HG02763 (cell line): ENCODE measurements around the gene HACL1.

Experiments used
- ATAC-seq: cut with Tn5 transposase; IDR thresholded peaks from one replicate; pipeline ENCODE4 v1.9.1; 2021; ENCODE audit warnings: mild to moderate bottlenecking, moderate library complexity; ENCODE audit not compliant: unreplicated experiment

Gene HACL1

DNA sequence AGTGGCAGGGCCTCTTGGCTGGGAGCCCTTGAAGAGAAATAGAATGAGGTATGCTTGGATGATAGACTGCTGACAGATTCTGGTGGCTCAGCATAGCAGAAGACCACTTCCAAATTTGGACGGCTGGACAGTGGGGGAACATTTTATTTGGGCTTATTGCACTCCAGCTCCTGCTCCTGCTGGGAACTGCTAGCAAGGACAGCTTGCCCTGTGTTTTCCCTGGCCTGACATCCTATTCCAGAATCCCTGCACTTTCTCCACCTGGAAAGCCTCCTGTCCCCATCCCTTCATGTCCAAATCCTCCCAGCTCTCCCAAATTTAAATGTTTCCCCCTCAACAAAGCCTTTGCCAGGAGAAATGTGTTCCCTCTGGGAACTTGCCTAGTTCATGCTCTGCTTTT is 70.0 kb downstream of the HACL1 start:
- no peak for ATAC-seq

GRCh38 chr3:15528854-15529537 is 72.4 kb downstream of the HACL1 start:
- no peak for ATAC-seq

DNA sequence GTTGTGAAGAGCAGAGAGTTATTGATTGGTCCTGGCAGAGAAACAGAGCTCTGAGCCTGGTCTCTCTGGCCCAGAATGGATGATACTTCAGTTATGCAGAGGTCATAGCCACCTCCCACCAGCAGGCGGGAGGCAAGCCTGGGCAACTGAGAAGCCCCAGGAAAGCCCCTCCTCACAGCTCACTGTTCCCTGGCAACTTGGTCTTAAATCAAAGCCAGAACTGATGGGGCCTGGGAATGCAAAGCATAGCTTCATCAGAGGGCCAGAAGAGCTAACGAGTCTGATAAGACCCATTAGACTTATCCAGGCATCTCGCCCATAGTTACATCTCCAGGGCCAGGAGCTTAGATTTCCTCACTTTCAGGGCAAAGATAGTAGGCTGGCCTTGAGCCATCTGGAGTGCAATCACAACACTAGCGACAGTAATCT is 74.3 kb downstream of the HACL1 start:
- no peak for ATAC-seq

DNA sequence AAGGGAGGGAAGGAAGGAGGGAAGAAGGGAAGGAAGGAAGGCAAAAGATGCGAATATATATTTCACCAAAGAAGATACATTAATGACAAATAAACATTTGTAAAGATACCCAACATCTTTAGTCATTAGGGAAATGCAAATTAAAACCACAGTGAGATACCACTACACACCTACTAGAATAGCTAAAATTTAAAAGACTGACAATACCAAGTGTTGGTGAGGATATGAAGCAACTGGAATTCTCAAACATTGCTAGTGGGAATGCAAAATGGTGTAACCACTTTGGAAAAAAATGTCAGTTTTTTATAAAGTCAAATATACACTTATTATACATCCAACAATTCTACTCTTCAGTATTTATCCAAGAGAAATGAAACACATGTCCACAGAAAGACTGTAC is 75.6 kb downstream of the HACL1 start:
- ATAC-seq: no peak

DNA sequence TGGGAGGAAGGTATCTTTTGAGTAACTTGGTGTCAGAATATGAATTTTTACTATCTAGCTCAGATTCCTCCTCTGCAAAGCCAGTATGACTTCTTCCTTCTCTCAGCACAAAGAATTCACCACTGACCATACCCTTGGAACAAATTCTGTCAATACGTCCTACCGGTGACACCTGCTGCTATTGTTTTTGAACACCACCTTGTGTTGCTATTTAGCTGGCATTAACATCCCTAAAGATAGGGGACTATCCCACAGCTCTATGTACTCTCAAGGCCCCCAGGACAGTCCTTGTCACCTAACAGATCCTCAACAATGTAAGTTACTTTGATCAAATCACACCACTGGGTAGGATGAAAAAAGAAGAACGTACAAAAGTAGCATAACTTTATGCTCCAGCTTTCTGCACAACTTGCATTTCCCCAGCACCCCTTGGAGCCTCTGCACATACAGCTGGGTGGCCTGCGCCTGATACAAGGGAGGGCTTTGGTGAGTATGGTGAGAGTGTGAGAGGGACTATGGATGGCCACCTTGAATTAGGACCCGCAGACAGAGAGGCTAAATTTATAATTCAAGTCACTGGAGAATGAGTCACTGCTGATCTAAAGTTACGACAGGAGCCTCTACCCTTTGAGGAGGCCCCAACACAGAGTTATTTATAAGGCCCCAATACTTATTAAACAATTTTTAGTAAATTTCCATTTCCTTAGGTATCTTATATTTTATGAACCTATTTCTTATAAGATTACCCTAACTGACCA is 77.5 kb downstream of the HACL1 start:
- no peak for ATAC-seq

DNA sequence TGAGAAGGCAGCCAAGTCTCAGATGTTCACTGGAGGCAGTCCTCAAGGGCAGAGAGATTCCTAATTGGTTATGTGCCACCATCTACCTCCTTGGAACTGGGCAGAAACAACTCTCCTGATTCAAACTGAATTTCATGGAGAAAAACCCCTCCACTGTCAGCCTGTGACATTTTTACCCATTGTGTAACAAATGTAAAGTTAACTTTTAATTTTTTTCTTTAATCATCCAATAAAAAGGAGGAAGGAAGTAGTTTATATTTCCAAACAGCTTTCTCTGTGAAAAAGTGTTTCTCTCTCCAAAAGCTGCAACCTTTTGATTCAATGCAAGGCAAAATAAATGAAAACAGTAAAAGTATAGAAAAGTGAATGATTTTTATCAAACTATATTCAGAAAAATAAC is 79.4 kb downstream of the HACL1 start:
- ATAC-seq: no peak

DNA sequence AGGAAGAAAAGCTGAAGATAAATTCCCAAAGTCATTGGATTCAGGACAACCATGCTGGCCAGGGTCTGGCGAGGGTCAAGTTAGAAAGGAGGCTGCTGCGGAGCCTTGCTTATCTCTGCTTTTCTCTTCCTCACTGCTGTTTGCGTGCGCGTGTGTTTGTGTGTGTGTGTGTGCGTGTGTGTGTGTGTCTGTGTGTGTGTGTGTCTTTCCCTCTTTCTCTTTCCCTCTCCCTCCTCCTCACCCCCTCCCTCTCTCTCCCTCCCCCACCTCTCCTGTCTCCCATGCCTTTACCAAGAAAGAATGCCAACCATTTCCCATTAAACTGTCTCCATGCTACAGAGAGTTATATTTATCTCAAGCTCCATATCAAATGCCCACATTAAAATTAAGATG is 79.8 kb downstream of the HACL1 start, which contains the start of gene COLQ:
Gene COLQ, minus strand, starts transcription at position 134 of the 393 bp plus-strand sequence. Its CDS starts 81 bp downstream, at position 53.
- ATAC-seq: no peak

GRCh38 chr3:15520804-15521572 is 80.4 kb downstream of the HACL1 start:
- no peak for ATAC-seq

- ATAC-seq: no peak
Observed at GRCh38 chr3:15520185-15520584, 81.2 kb downstream of the HACL1 start.

DNA sequence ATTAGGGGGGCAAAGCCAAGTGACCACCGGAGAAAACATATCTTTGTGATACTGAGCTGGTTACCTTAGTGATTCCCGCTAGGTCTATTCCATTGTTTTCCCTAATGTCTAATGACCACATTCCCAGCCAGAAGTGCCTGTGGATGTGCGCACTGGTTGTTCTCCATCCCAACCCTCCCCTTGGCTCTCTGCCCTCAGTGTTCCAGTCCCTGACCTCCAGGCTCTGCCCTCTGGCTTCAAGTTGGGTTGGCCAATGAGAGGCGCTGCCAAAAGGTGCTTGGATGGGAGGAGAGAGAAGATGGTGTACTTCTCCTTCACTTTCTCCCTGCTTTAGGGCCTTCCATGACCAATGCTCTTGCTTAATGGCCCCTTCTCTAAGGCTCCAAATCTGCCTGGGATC is 82.3 kb downstream of the HACL1 start:
- ATAC-seq: no peak

DNA sequence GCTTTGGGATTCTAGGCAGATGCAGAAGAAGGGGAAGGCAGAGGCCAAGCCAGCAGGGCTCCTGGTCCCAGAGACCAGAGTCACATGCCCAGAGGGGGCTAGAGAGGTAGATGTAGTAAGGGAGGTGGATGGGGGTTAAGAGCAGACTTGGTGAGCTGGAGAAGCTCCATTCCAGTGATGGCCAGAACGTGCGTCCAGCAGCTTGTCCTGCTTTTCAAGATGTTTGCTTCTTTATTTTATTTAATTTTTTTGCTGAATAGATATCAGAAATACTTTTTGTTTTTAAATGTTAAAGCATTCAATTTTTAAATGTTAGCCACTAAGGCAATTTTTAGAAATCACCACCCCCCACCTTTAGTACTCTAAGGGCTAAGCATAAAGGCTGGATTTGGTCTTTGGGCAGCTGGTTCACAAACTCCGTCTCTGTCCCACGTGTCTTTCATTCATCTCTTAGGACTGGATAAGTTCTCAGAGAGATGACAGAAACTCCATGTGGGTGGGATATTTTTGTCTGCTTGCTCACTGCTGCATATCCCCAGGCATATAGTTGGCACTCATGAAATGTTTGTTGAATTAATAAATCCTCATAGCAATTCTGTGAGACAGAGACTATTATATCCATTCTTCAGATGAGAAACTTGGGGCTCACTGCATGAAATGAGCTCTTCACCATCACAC is 86.6 kb downstream of the HACL1 start:
- ATAC-seq: no peak

DNA sequence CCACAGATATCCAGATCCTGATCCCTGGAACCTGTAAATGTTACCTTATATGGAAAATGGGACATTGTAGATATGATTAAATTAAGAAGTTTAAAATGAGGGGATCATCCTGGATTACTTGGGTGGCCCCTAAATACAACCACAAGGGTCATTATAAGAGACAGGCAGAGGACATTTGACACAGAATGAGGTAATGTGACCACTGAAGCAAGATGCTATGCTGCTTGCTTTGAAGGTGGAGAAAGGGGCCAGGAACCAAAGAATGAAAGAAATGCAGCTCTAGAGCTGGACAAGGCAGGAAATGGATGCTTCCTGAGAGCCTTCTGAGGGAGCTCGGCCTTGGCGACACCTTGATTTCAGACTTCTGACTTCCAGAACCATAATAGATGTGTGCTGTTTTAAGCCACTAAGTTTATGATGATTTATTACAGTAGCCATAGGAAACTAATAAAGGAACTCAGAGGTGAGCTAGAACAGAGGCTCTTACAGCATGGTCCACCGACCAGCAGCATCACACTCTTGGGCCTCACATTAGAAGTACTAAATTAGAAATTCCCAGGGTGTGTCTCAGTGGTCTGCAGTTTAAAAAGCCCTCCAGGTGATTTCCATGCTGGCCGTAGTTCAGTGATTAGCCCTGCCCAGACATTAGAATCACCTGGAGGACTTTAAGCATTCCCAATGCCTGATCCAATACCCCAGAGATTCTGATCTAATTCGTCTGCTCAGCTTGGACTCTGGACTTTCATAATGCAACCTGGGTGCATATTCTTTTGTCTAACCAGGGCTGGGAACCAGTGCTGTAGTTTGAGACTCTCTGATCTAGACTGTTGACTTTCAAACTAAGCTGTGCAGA is 87.3 kb downstream of the HACL1 start:
- no peak for ATAC-seq

GRCh38 chr3:15513116-15513515 is 88.3 kb downstream of the HACL1 start:
- no peak for ATAC-seq

DNA sequence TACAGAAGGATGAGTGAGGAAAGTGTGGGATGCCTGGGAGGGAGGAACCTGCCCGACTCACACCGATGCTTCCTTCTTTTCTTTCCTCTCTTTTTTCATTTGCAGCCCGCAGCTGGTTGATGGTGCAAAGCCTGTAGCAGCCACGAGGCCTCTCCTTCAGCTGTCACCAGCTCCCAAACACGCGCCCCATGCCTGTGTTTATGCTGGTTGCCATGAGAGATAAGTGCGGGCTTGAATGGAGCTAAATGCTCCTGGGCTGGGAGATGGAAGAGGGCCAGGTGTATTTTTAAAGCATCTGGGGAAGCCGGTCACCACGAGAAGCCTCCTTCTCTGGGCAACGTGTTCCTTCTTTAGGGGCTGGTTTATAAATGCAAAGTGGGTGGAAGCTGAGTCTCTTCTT is 89.2 kb downstream of the HACL1 start:
- ATAC-seq: no peak

DNA sequence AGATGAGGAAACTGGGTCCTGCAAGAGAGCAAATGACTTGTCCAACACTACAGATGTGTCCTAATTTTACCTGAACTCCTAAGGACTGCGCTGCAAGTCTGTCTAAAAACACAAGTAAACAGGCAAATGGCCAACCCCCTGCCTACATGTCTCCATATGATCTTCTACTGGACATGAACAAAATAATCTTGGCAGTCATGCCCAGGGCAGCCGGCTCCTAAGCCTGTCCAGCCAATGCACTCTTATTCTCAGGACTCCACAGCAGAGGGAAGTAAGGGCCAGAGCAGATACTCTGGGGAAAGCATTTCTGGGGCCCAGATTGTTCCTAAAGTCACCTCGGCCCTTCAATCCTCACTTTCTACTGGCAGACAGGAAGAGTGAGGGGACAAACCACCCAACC is 90.2 kb downstream of the HACL1 start:
- no peak for ATAC-seq
